GM23338 (cell line): ENCODE measurements around the gene FTO.

Source experiments
- CREB1 ChIP-seq: fragments of 250-450 bp; sonication (Bioruptor Pico); IDR thresholded peaks from 2 replicates; pipeline ENCODE4 v1.5.0; 2020; ENCODE audit warnings: low read depth, mild to moderate bottlenecking, moderate library complexity
- CTCF ChIP-seq, 2 experiments: fragments of 200-600 bp in 1 of 2; sonication (generic) in 1 of 2; conservative IDR thresholded peaks; 2 replicates each; pipeline versions ENCODE4 v1.5.1 to v1.6.1; 2016 to 2017; ENCODE audit warnings: antibody characterized with exemption in 2 of 2, low read depth in 2 of 2, mild to moderate bottlenecking in 2 of 2, moderate library complexity in 1 of 2
- ETS1 ChIP-seq: IDR thresholded peaks from 2 replicates; pipeline ENCODE4 v1.6.1; 2016; ENCODE audit warnings: antibody characterized with exemption
- EZH2 ChIP-seq: fragments of 200-600 bp; sonication (generic); IDR thresholded peaks from one replicate; pipeline ENCODE4 v1.8.0; 2017; ENCODE audit warnings: antibody characterized with exemption, mild to moderate bottlenecking, low read depth; ENCODE audit not compliant: unreplicated experiment
- EZH2phosphoT487 ChIP-seq: fragments of 200-600 bp; sonication (generic); IDR thresholded peaks from one replicate; pipeline ENCODE4 v1.8.1; 2018; ENCODE audit warnings: antibody characterized with exemption; ENCODE audit not compliant: unreplicated experiment
- JUNB ChIP-seq: IDR thresholded peaks from one replicate; pipeline ENCODE4 v1.6.1; 2016; ENCODE audit warnings: antibody characterized with exemption; ENCODE audit not compliant: unreplicated experiment
- POLR2AphosphoS5 ChIP-seq: IDR thresholded peaks from 2 replicates; pipeline ENCODE4 v1.6.1; 2016; ENCODE audit warnings: antibody characterized with exemption, low read depth
- STAT1 ChIP-seq: IDR thresholded peaks from one replicate; pipeline ENCODE4 v1.6.1; 2016; ENCODE audit warnings: antibody characterized with exemption; ENCODE audit not compliant: unreplicated experiment
- ZNF114 ChIP-seq: fragments of 250-450 bp; sonication (Bioruptor Pico); IDR thresholded peaks from 2 replicates; pipeline ENCODE4 v1.5.0; 2020; ENCODE audit warnings: mild to moderate bottlenecking, moderate library complexity
- ZNF331 ChIP-seq: fragments of 250-450 bp; sonication (Bioruptor Pico); IDR thresholded peaks from 2 replicates; pipeline ENCODE4 v1.5.0; 2020; ENCODE audit warnings: low read depth, mild to moderate bottlenecking, moderate library complexity
- TF ChIP-seq, protein P1 (sequence below): IDR thresholded peaks from one replicate; pipeline ENCODE4 v1.6.1; 2018; ENCODE audit warnings: antibody characterized with exemption; ENCODE audit not compliant: unreplicated experiment
- TF ChIP-seq, protein P2 (sequence below): fragments of 250-450 bp; sonication (Bioruptor Pico); IDR thresholded peaks from 2 replicates; pipeline ENCODE4 v1.5.0; 2020; ENCODE audit warnings: mild to moderate bottlenecking, moderate library complexity

- TF ChIP-seq CTCF (conservative IDR thresholded peaks at IDR 0.05; ENCODE audit: low read depth in 2 of 2) = no peak
- no peak for TF ChIP-seq EZH2
- TF ChIP-seq EZH2phosphoT487 = no peak
- TF ChIP-seq POLR2AphosphoS5 = no peak
- TF ChIP-seq, protein P1, sequence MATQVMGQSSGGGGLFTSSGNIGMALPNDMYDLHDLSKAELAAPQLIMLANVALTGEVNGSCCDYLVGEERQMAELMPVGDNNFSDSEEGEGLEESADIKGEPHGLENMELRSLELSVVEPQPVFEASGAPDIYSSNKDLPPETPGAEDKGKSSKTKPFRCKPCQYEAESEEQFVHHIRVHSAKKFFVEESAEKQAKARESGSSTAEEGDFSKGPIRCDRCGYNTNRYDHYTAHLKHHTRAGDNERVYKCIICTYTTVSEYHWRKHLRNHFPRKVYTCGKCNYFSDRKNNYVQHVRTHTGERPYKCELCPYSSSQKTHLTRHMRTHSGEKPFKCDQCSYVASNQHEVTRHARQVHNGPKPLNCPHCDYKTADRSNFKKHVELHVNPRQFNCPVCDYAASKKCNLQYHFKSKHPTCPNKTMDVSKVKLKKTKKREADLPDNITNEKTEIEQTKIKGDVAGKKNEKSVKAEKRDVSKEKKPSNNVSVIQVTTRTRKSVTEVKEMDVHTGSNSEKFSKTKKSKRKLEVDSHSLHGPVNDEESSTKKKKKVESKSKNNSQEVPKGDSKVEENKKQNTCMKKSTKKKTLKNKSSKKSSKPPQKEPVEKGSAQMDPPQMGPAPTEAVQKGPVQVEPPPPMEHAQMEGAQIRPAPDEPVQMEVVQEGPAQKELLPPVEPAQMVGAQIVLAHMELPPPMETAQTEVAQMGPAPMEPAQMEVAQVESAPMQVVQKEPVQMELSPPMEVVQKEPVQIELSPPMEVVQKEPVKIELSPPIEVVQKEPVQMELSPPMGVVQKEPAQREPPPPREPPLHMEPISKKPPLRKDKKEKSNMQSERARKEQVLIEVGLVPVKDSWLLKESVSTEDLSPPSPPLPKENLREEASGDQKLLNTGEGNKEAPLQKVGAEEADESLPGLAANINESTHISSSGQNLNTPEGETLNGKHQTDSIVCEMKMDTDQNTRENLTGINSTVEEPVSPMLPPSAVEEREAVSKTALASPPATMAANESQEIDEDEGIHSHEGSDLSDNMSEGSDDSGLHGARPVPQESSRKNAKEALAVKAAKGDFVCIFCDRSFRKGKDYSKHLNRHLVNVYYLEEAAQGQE = no peak
- no peak for TF ChIP-seq ZNF114 (CRISPR knock-in tag)
- no peak for TF ChIP-seq ETS1
- no peak for TF ChIP-seq JUNB
- TF ChIP-seq ZNF331 (CRISPR knock-in tag) = no peak
- no peak for TF ChIP-seq CREB1 (CRISPR knock-in tag)
- no peak for TF ChIP-seq STAT1
- TF ChIP-seq, protein P2, sequence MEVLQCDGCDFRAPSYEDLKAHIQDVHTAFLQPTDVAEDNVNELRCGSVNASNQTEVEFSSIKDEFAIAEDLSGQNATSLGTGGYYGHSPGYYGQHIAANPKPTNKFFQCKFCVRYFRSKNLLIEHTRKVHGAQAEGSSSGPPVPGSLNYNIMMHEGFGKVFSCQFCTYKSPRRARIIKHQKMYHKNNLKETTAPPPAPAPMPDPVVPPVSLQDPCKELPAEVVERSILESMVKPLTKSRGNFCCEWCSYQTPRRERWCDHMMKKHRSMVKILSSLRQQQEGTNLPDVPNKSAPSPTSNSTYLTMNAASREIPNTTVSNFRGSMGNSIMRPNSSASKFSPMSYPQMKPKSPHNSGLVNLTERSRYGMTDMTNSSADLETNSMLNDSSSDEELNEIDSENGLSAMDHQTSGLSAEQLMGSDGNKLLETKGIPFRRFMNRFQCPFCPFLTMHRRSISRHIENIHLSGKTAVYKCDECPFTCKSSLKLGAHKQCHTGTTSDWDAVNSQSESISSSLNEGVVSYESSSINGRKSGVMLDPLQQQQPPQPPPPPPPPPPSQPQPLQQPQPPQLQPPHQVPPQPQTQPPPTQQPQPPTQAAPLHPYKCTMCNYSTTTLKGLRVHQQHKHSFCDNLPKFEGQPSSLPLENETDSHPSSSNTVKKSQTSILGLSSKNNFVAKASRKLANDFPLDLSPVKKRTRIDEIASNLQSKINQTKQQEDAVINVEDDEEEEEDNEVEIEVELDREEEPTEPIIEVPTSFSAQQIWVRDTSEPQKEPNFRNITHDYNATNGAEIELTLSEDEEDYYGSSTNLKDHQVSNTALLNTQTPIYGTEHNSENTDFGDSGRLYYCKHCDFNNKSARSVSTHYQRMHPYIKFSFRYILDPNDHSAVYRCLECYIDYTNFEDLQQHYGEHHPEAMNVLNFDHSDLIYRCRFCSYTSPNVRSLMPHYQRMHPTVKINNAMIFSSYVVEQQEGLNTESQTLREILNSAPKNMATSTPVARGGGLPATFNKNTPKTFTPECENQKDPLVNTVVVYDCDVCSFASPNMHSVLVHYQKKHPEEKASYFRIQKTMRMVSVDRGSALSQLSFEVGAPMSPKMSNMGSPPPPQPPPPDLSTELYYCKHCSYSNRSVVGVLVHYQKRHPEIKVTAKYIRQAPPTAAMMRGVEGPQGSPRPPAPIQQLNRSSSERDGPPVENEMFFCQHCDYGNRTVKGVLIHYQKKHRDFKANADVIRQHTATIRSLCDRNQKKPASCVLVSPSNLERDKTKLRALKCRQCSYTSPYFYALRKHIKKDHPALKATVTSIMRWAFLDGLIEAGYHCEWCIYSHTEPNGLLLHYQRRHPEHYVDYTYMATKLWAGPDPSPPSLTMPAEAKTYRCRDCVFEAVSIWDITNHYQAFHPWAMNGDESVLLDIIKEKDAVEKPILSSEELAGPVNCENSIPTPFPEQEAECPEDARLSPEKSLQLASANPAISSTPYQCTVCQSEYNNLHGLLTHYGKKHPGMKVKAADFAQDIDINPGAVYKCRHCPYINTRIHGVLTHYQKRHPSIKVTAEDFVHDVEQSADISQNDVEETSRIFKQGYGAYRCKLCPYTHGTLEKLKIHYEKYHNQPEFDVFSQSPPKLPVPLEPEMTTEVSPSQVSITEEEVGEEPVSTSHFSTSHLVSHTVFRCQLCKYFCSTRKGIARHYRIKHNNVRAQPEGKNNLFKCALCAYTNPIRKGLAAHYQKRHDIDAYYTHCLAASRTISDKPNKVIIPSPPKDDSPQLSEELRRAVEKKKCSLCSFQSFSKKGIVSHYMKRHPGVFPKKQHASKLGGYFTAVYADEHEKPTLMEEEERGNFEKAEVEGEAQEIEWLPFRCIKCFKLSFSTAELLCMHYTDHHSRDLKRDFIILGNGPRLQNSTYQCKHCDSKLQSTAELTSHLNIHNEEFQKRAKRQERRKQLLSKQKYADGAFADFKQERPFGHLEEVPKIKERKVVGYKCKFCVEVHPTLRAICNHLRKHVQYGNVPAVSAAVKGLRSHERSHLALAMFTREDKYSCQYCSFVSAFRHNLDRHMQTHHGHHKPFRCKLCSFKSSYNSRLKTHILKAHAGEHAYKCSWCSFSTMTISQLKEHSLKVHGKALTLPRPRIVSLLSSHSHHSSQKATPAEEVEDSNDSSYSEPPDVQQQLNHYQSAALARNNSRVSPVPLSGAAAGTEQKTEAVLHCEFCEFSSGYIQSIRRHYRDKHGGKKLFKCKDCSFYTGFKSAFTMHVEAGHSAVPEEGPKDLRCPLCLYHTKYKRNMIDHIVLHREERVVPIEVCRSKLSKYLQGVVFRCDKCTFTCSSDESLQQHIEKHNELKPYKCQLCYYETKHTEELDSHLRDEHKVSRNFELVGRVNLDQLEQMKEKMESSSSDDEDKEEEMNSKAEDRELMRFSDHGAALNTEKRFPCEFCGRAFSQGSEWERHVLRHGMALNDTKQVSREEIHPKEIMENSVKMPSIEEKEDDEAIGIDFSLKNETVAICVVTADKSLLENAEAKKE (CRISPR knock-in tag) = no peak
These were observed 209.3 kb downstream of the FTO start for GRCh38 chr16:53913099-53913870.
